Skin epidermis (tissue), 12 donors: ENCODE data around the gene PPP1R9A.

ENCODE experiments used
- H3K27ac ChIP-seq, 21 experiments: fragments of 200-600 bp; sonication (generic) in 11 of 21; one replicate each; pipeline ENCODE4 v1.5.0; 2020; ENCODE audit warnings: mild to moderate bottlenecking in 3 of 21, inconsistent platforms in 2 of 21, moderate library complexity in 2 of 21
- H3K4me3 ChIP-seq, 7 experiments: fragments of 200-600 bp; sonication (generic) in 2 of 7; one replicate each; pipeline ENCODE4 v1.5.0; 2020; ENCODE audit warnings: inconsistent platforms in 2 of 7, mild to moderate bottlenecking in 2 of 7, moderate library complexity in 1 of 7

The PPP1R9A gene

GRCh38 chr7:95238252-95238943 is 331.0 kb downstream of the PPP1R9A start:
- Histone ChIP-seq H3K27ac (no peak overlapping the region), H3K4me3 (no peak overlapping the region)

DNA sequence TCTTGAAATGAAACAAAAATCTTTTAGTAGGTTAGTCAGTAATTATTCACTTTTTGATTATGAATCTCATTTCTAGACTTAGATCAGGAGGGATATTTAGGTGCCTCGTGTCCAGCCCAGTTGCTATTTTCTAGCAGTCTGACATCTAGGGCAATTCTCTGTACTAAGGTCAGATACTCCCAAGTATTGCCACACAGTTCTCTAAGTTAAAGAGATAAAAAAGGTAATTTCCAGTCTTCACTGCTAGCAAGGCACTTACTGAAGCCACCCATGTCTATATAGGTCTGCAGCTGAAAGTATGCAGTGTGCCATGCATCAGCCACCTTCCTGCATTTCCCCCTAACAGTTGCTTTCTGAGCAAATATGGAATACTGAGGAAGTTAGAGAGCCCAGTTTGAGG is 333.5 kb downstream of the PPP1R9A start:
- no peak overlapping the region for H3K4me3 ChIP-seq

GRCh38 chr7:95242266-95242665 is 334.9 kb downstream of the PPP1R9A start:
- Histone ChIP-seq H3K27ac (no peak overlapping the region), H3K4me3 (no peak overlapping the region)

More for the DNA sequence above, 333.5 kb downstream of the PPP1R9A start:
- H3K27ac ChIP-seq, result no peak overlapping the region

DNA sequence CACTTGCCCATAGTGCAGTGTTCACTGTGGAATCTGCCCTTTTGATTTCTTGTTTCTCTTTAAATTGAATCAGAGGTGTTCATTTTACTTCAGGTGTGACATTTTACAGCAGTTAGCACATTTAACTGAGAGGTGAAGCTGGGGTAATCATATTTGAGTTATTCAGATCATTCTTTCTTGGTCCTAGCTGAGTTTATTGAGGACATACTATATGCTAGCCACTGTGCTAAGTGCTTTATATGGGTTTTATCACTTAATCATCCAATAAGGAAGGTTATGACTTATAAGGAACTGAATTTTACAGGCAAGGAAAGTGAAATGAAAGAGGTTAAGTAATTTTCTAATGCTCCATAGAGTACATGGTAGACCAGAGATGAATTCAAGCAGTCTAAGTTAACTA is 337.2 kb downstream of the PPP1R9A start:
- no peak overlapping the region for H3K4me3 ChIP-seq

DNA sequence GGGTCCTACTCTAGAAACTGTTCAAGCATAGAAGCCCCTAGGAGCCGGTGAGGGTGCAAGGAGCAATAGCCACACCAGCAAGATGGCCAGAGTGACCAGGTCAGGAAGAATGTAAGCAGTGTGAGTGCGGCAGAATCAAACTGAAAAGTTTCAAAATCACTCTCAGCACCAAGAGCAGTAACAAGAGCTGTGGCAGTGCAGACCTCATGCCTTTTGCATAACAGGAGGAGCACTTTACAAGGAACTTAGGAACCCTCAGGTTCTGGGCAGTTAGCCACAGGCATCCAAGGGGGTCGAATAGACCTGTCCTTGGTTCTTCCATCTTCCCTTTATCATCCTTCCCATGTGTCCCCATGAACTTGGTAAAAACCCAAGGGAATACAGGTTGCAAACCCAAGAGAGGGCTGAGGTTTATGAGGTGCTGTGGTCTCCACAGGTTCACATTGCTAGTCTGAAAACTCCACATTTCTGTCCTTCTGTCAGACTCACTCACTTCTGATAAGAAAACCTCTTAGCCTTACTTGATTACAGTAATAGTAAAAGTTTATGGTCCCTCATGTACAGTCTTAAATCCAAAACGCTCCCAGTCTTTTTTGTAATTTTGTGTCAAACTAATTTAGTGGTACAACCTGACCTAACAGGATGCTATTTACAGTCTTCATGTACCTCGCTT is 338.6 kb downstream of the PPP1R9A start:
- Histone ChIP-seq H3K27ac (no peak overlapping the region), H3K4me3 (no peak overlapping the region)

More for the DNA sequence above, 337.2 kb downstream of the PPP1R9A start:
- no peak overlapping the region for H3K27ac ChIP-seq

- Histone ChIP-seq H3K27ac (no peak overlapping the region), H3K4me3 (no peak overlapping the region)
Observed at GRCh38 chr7:95246831-95247370, 339.5 kb downstream of the PPP1R9A start.

DNA sequence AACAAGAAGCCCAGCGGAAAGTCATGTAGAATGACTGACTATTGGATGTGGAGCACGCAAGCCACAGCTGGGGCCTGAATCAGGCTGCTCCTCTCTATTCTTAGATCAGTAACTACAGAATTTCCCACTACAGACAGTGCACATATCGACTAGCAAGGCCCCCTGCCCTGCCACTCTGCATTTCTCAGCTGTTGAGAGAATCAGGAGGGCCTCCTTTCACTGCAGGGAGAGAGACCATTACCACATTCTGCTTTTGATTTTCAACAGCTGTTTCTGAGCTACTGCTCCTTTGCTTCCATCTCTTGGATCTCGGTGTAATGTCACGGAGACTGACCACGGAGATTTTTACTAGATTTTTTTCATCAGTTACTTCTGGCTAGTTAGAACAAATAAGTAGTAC is 343.2 kb downstream of the PPP1R9A start:
- no peak overlapping the region for H3K4me3 ChIP-seq
- H3K27ac ChIP-seq, result no peak overlapping the region

GRCh38 chr7:95251966-95252365 is 344.6 kb downstream of the PPP1R9A start:
- Histone ChIP-seq H3K4me3 (no peak overlapping the region), H3K27ac (no peak overlapping the region)

DNA sequence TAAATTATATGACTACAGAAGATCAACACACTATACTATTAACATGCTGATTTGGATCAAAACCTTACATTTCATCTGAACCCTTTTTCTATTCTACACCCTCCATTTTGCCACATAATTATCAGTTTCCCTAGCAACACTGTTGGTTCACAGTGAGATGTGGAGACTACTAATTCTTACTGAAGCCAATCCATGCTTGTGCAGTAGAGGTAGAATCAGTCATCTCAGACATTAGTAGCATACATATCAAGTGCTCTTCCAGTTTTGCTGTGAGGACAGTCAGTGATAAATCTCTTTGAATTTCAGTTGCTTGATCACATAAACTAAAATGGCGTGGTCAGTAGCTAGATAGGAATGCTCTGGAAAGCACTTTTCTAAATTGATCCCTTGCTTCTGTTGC is 346.6 kb downstream of the PPP1R9A start:
- no peak overlapping the region for H3K27ac ChIP-seq
- no peak overlapping the region for H3K4me3 ChIP-seq

- H3K4me3 ChIP-seq, result no peak overlapping the region
Observed at GRCh38 chr7:95255691-95256090, 348.3 kb downstream of the PPP1R9A start.

GRCh38 chr7:95261895-95262415 is 354.6 kb downstream of the PPP1R9A start:
- H3K4me3 ChIP-seq, result no peak overlapping the region
- H3K27ac ChIP-seq, result no peak overlapping the region

More at GRCh38 chr7:95255691-95256090, 348.3 kb downstream of the PPP1R9A start:
- no peak overlapping the region for H3K27ac ChIP-seq

DNA sequence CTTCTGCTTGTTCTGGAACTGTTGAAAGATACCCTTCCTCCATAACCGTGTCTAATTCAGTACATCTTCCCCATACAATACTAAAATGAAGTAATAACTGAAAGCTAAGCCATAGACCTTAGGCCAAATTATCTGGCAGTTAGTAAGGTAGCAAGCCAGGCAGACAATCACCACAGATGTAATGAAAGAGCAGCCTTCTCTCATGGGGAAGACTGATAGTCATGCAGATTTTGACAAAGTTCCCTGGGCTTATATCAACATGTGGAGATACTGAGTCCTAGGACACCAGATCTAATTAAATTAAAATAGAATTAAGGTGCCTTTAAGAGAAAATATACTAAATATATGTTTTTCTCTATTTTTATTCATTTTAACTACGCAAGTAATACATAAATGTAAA is 355.5 kb downstream of the PPP1R9A start:
- H3K4me3 ChIP-seq, result no peak overlapping the region
- no peak overlapping the region for H3K27ac ChIP-seq

- H3K27ac ChIP-seq, result no peak overlapping the region
- H3K4me3 ChIP-seq, result no peak overlapping the region
Observed at GRCh38 chr7:95263785-95264362, 356.5 kb downstream of the PPP1R9A start.

GRCh38 chr7:95264363-95264891 is 357.0 kb downstream of the PPP1R9A start:
- no peak overlapping the region for H3K27ac ChIP-seq

DNA sequence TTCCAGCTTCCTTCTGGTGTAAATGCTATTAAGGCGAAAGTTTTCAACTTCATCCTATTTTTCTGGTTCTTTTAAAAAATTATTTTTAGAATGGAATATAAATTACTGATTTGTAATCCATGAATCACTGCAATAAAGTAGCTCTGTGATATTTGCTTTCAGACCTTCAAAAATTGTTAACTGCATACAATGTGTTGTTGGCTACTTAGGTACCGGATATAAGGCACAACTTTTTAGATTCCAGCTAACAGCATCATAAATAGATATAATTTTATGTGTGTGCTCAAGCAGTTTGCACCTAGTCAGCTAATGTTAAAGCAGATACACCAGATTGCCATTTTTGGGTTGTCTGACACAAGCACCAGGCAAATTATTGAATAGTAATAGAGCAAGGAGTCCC is 358.2 kb downstream of the PPP1R9A start:
- Histone ChIP-seq H3K27ac (no peak overlapping the region), H3K4me3 (no peak overlapping the region)

More at GRCh38 chr7:95264363-95264891, 357.0 kb downstream of the PPP1R9A start:
- H3K4me3 ChIP-seq, result no peak overlapping the region

DNA sequence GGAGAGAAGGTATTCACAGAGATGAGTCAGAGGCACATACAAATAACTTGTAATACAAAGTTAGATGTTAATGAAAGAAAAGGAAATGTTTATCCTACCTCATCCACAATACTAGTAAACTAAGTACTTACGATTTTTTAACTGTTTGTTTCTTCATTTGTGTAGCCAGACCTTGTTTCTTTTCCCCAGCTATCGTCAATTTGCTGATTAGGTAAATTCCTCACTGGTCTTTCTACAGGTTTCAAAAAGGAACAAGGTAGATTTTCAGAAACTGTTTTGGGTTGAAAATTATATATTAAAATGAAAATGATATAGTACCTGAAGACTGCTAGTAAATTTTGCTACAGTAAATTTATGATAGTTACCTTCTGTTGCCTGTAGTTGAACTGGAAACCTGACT is 360.4 kb downstream of the PPP1R9A start:
- Histone ChIP-seq H3K27ac (no peak overlapping the region), H3K4me3 (no peak overlapping the region)

GRCh38 chr7:95269640-95270039 is 362.2 kb downstream of the PPP1R9A start:
- H3K27ac ChIP-seq, result no peak overlapping the region
- H3K4me3 ChIP-seq, result no peak overlapping the region

- H3K4me3 ChIP-seq, result no peak overlapping the region
- no peak overlapping the region for H3K27ac ChIP-seq
Observed at GRCh38 chr7:95276114-95276513, 368.7 kb downstream of the PPP1R9A start.

GRCh38 chr7:95279417-95279816 is 372.0 kb downstream of the PPP1R9A start:
- no peak overlapping the region for H3K4me3 ChIP-seq
- H3K27ac ChIP-seq, result no peak overlapping the region

DNA sequence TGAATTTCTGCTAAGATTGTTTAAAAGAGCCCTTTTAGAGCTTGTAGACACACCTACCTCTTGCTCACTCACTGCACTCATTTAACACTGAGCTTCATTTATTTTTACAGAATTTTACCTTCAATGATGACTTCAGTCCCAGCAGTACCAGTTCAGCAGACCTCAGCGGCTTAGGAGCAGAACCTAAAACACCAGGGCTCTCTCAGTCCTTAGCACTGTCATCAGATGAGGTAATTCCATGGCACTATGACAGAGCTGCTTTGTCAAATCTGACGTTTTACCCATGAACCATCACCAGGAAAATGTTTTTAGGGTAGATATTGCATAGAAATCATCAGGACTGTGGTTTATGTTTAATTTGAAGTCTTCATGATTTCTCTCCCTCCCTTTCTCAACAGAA is 378.7 kb downstream of the PPP1R9A start:
- Histone ChIP-seq H3K27ac (no peak overlapping the region), H3K4me3 (no peak overlapping the region)
